ENCODE measurements around the gene SDHAF2. TPM values are rescaled to one million over a fixed set of nuclear protein-coding genes. Genes with fewer than 3 reads are reported as not detected.

SDHAF2 gene
- total and polyA plus RNA-seq, 4 donors, result 25.5 to 46.9 (median 30.2) TPM

GRCh38 chr11:61417670-61418069, 12.3 kb upstream of the SDHAF2 start:
- peaks cover 0 to 3% (median 0%) of the 10 kb centered on the region in 4 donors for H3K4me1 ChIP-seq (ENCODE audit: control insufficient read depth in 4 of 4, insufficient read depth in 4 of 4, low read length in 3 of 4)
- no peaks in the 10 kb centered on the region for H3K27me3 ChIP-seq (ENCODE audit: control insufficient read depth in 4 of 4, insufficient read depth in 4 of 4, low read length in 3 of 4)
- H3K4me3 ChIP-seq (ENCODE audit: low read depth in 1 of 3, low read length in 3 of 3), result no peak overlapping the region
- no peaks in the 10 kb centered on the region for H3K9me3 ChIP-seq (ENCODE audit: control insufficient read depth in 4 of 4, low read length in 3 of 4)
- no peak overlapping the region for H3K27ac ChIP-seq (ENCODE audit: low read depth in 1 of 2, low read length in 2 of 2)
- TF ChIP-seq HNF4G (IDR thresholded peaks at IDR 0.05) (no peak), HNF4A (conservative IDR thresholded peaks at IDR 0.05) (no peak), EGR1 (IDR thresholded peaks at IDR 0.05; ENCODE audit: low read depth in 2 of 2) (no peak)
- no peak overlapping the region for H3K9ac ChIP-seq (ENCODE audit: low read depth in 1 of 2, low read length in 2 of 2)
- H3K36me3 ChIP-seq (ENCODE audit: control insufficient read depth in 4 of 4, insufficient read depth in 3 of 4, low read depth in 1 of 4, low read length in 3 of 4), result peaks cover 21 to 97% (median 76%) of the 10 kb centered on the region in 4 donors
- WGBS, result 79% methylated on average over 2 of the region's 2 CpGs
- no peak for DNase-seq (ENCODE audit: low spot score)

- no peak for DNase-seq (ENCODE audit: low spot score)
- peaks cover 0 to 3% (median 0%) of the 10 kb centered on the region in 4 donors for H3K4me1 ChIP-seq (ENCODE audit: control insufficient read depth in 4 of 4, insufficient read depth in 4 of 4, low read length in 3 of 4)
Measured at GRCh38 chr11:61418136-61418535, 11.8 kb upstream of the SDHAF2 start.

More at GRCh38 chr11:61418136-61418535, 11.8 kb upstream of the SDHAF2 start:
- no peak overlapping the region for H3K4me3 ChIP-seq (ENCODE audit: low read depth in 1 of 3, low read length in 3 of 3)
- no peak overlapping the region for H3K27ac ChIP-seq (ENCODE audit: low read depth in 1 of 2, low read length in 2 of 2)
- H3K36me3 ChIP-seq (ENCODE audit: control insufficient read depth in 4 of 4, insufficient read depth in 3 of 4, low read depth in 1 of 4, low read length in 3 of 4), result peaks cover 21 to 95% (median 73%) of the 10 kb centered on the region in 4 donors
- no peaks in the 10 kb centered on the region for H3K27me3 ChIP-seq (ENCODE audit: control insufficient read depth in 4 of 4, insufficient read depth in 4 of 4, low read length in 3 of 4)
- H3K9me3 ChIP-seq (ENCODE audit: control insufficient read depth in 4 of 4, low read length in 3 of 4), result no peaks in the 10 kb centered on the region
- H3K9ac ChIP-seq (ENCODE audit: low read depth in 1 of 2, low read length in 2 of 2), result no peak overlapping the region
- TF ChIP-seq MAX (IDR thresholded peaks at IDR 0.05) (no peak), FOXA1 (IDR thresholded peaks at IDR 0.05) (no peak), GABPA (IDR thresholded peaks at IDR 0.05 in 1 of 2, conservative IDR thresholded peaks at IDR 0.05 in 1 of 2) (no peak), RAD21 (IDR thresholded peaks at IDR 0.05) (no peak), REST (IDR thresholded peaks at IDR 0.05) (no peak), CTCF (IDR thresholded peaks at IDR 0.05; ENCODE audit: low read depth, low read length, missing input control) (no peak), FOXA2 (IDR thresholded peaks at IDR 0.05) (no peak), EGR1 (IDR thresholded peaks at IDR 0.05; ENCODE audit: low read depth in 2 of 2) (no peak), RXRA (IDR thresholded peaks at IDR 0.05) (no peak), HNF4G (IDR thresholded peaks at IDR 0.05) (no peak), NR2F2 (IDR thresholded peaks at IDR 0.05) (no peak), ATF3 (IDR thresholded peaks at IDR 0.05) (no peak), JUND (IDR thresholded peaks at IDR 0.05) (no peak), HNF4A (conservative IDR thresholded peaks at IDR 0.05) (no peak), TAF1 (conservative IDR thresholded peaks at IDR 0.05) (no peak), SP1 (IDR thresholded peaks at IDR 0.05) (no peak), YY1 (IDR thresholded peaks at IDR 0.05) (no peak), ZBTB33 (IDR thresholded peaks at IDR 0.05) (no peak)
